Endothelial cell of umbilical vein (primary cell): ENCODE measurements around the gene BBLN. TPM values are rescaled to one million over a fixed set of nuclear protein-coding genes. Genes with fewer than 3 reads are reported as not detected.

ENCODE experiments used
- BruUV-seq: library from RNA; stranded (reverse); fragments of 400-500 nt; replicated peaks from 2 replicates; lab custom pipeline; 2021; lab: Mats Ljungman, UMichigan
- CTCF ChIA-PET: fragments of 300-600, 350-600 bp; sonication (Branson Sonifier 250); formaldehyde crosslinking; loops from one replicate; lab custom pipeline; 2021; ENCODE audit warnings: antibody characterized with exemption, inconsistent platforms; lab: Charles Lee
- POLR2A ChIA-PET: fragments of 300-600, 350-600 bp; sonication (Branson Sonifier 250); formaldehyde crosslinking; loops from one replicate; lab custom pipeline; 2021; ENCODE audit warnings: antibody characterized with exemption, inconsistent platforms; lab: Charles Lee
- DNase-seq: peaks from one replicate; pipeline ENCODE4 v3.0.0-alpha.2; 2011; ENCODE audit warnings: low read depth, low spot score
- FAIRE-seq: peaks from 2 replicates; lab custom pipeline; 2011; peaks lifted over from hg19 to GRCh38; lab: Jason Lieb, UNC
- H2AFZ ChIP-seq: 2 replicates; pipeline ENCODE4 v1.6.0; 2012; ENCODE audit warnings: low read depth, low read length, control low read depth, inconsistent platforms
- H3K27ac ChIP-seq: 2 replicates; pipeline ENCODE4 v1.5.1; 2011; ENCODE audit warnings: low read depth, mild to moderate bottlenecking, control low read depth, low read length, moderate library complexity; ENCODE audit not compliant: insufficient read depth
- H3K27me3 ChIP-seq, 2 experiments: 2 replicates each; pipeline versions ENCODE4 v1.6.0 to v1.6.1; 2011; ENCODE audit warnings: low read length in 2 of 2, mixed read lengths in 1 of 2; ENCODE audit not compliant: control insufficient read depth in 2 of 2, insufficient read depth in 2 of 2
- H3K36me3 ChIP-seq, 2 experiments: 2 replicates in 1 of 2; 3 replicates in 1 of 2; pipeline ENCODE4 v1.5.1; 2011; ENCODE audit warnings: low read length in 2 of 2, mild to moderate bottlenecking in 1 of 2, moderate library complexity in 1 of 2; ENCODE audit not compliant: control insufficient read depth in 2 of 2, insufficient read depth in 2 of 2; ENCODE audit errors: extremely low read depth in 1 of 2
- H3K4me1 ChIP-seq: 3 replicates; pipeline ENCODE4 v1.5.1; 2011; ENCODE audit warnings: mild to moderate bottlenecking, low read length; ENCODE audit not compliant: control insufficient read depth, insufficient read depth; ENCODE audit errors: extremely low read depth
- H3K4me2 ChIP-seq: 2 replicates; pipeline ENCODE4 v1.6.1; 2011; ENCODE audit warnings: low read length, control low read depth, mixed read lengths; ENCODE audit not compliant: insufficient read depth
- H3K4me3 ChIP-seq, 3 experiments: fragments of 200-600 bp in 1 of 3; sonication (generic), shearing (Covaris generic) in 1 of 3; replicated peaks in 1 of 3; 2 replicates each; pipeline ENCODE4 v1.5.1; 2011 to 2016; ENCODE audit warnings: control low read depth in 3 of 3, low read length in 3 of 3, mild to moderate bottlenecking in 2 of 3, inconsistent platforms in 1 of 3, low read depth in 1 of 3, moderate library complexity in 1 of 3; ENCODE audit not compliant: insufficient read depth in 1 of 3
- H3K79me2 ChIP-seq: 2 replicates; pipeline ENCODE4 v1.6.0; 2012; ENCODE audit warnings: low read length, inconsistent platforms; ENCODE audit not compliant: control insufficient read depth, insufficient read depth
- H3K9ac ChIP-seq: replicated peaks from 2 replicates; pipeline ENCODE3; 2011; ENCODE audit warnings: low read length, control low read depth; ENCODE audit not compliant: insufficient read depth; ENCODE audit errors: extremely low read depth
- H3K9me1 ChIP-seq: replicated peaks from 3 replicates; pipeline ENCODE4 v1.6.0; 2011; ENCODE audit warnings: mild to moderate bottlenecking, low read length; ENCODE audit not compliant: control insufficient read depth, insufficient read depth; ENCODE audit errors: extremely low read depth
- H3K9me3 ChIP-seq: replicated peaks from 2 replicates; pipeline ENCODE4 v1.5.1; 2012; ENCODE audit warnings: low read length, inconsistent platforms; ENCODE audit not compliant: control insufficient read depth, insufficient read depth
- H4K20me1 ChIP-seq: replicated peaks from 2 replicates; pipeline ENCODE3; 2011; ENCODE audit warnings: mild to moderate bottlenecking, low read length; ENCODE audit not compliant: control insufficient read depth, insufficient read depth; ENCODE audit errors: extremely low read depth
- EZH2 ChIP-seq: IDR thresholded peaks from 2 replicates; pipeline ENCODE4 v1.6.1; 2012; ENCODE audit warnings: borderline replicate concordance, low read depth, mild to moderate bottlenecking, moderate library complexity, low read length, inconsistent platforms; ENCODE audit not compliant: severe bottlenecking
- FOS ChIP-seq: IDR thresholded peaks from 2 replicates; pipeline ENCODE4 v1.6.1; 2011; ENCODE audit warnings: mild to moderate bottlenecking, low read length, moderate library complexity, borderline replicate concordance; ENCODE audit not compliant: insufficient read depth
- GATA2 ChIP-seq: IDR thresholded peaks from 2 replicates; pipeline ENCODE4 v1.7.0; 2011; ENCODE audit warnings: low read depth, mild to moderate bottlenecking, moderate library complexity, mixed read lengths, low read length; ENCODE audit not compliant: insufficient read length, insufficient read depth
- JUN ChIP-seq: IDR thresholded peaks from 2 replicates; pipeline ENCODE4 v1.6.1; 2011; ENCODE audit warnings: borderline replicate concordance, low read depth; ENCODE audit not compliant: insufficient read length, insufficient read depth
- MYC ChIP-seq: IDR thresholded peaks from one replicate; pipeline ENCODE4 v1.6.1; 2011; ENCODE audit warnings: mild to moderate bottlenecking, low read depth, low read length
- POLR2A ChIP-seq: IDR thresholded peaks from 2 replicates; pipeline ENCODE4 v1.6.1; 2012; ENCODE audit warnings: low read depth, mild to moderate bottlenecking, control low read depth, low read length
- POLR2AphosphoS5 ChIP-seq: IDR thresholded peaks from 2 replicates; pipeline ENCODE4 v1.6.1; 2012; ENCODE audit warnings: low read depth, mild to moderate bottlenecking, control low read depth, low read length, moderate library complexity; ENCODE audit not compliant: insufficient read depth
- dilution Hi-C: fragments of 300-500 bp; cut with MboI; formaldehyde crosslinking; loops from one replicate; pipeline ENCODE4 v1.15.0; 2019; ENCODE audit warnings: low sequenced_read_pairs; ENCODE audit not compliant: extremely low pct_ligation_motif_present
- intact Hi-C: fragments of 100-400 bp; cut with micrococcal nuclease; formaldehyde crosslinking; loops from one replicate; pipeline ENCODE4 v1.10.0; 2022
- polyA plus RNA-seq, 4 experiments: library from polyadenylated mRNA; depleted of rRNA in 3 of 4; stranded (reverse) in 3 of 4; unstranded in 1 of 4; fragments of >200 nt; gene quantifications; 2 replicates each; pipeline versions ENCODE4 v1.2.1 to v1.2.3, GENCODE V29; 2011 to 2012; ENCODE audit warnings: missing spikeins in 1 of 4
- total RNA-seq: library from RNA; stranded (reverse); gene quantifications from 2 replicates; pipeline ENCODE4 v1.2.3, GENCODE V29; 2021
- TF ChIP-seq, protein P1 (sequence below): IDR thresholded peaks from 2 replicates; pipeline ENCODE4 v1.6.1; 2011; ENCODE audit not compliant: insufficient read depth, insufficient read length
- TF ChIP-seq, protein P2 (sequence below), 2 donors: IDR thresholded peaks; 1 replicate in 1 of 2; 2 replicates in 1 of 2; pipeline ENCODE4 v1.5.1; 2011; ENCODE audit warnings: low read length in 2 of 2, mild to moderate bottlenecking in 2 of 2, moderate library complexity in 2 of 2, control low read depth in 1 of 2, inconsistent platforms in 1 of 2, low read depth in 1 of 2; ENCODE audit not compliant: insufficient read depth in 1 of 2; ENCODE audit errors: extremely low read depth in 1 of 2

BBLN gene
- total and polyA plus RNA-seq, 2 donors (not counting 3 experiments of a cell fraction or from before 2014, with no cell fraction given) = 51.0 to 124 TPM

GRCh38 chr9:128141604-128142003 is 18.5 kb upstream of the BBLN start:
- H2AFZ ChIP-seq = no peak overlapping the region
- dilution Hi-C loops (no loop called here), intact Hi-C loops (no loop called here)
- no peak overlapping the region for H3K9ac ChIP-seq
- FAIRE-seq = no peak
- no peaks in the 10 kb centered on the region for H3K9me3 ChIP-seq
- no peak overlapping the region for H3K4me3 ChIP-seq
- H4K20me1 ChIP-seq = no peaks in the 10 kb centered on the region
- H3K79me2 ChIP-seq = no peaks in the 10 kb centered on the region
- no peaks in the 10 kb centered on the region for H3K36me3 ChIP-seq
- H3K9me1 ChIP-seq = no peaks in the 10 kb centered on the region
- no peaks in the 10 kb centered on the region for H3K27me3 ChIP-seq
- DNase-seq = no peak
- H3K4me1 ChIP-seq = no peaks in the 10 kb centered on the region
- BruUV-seq = no TSS peak
- TF ChIP-seq, protein P1, sequence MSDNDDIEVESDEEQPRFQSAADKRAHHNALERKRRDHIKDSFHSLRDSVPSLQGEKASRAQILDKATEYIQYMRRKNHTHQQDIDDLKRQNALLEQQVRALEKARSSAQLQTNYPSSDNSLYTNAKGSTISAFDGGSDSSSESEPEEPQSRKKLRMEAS = no peak
- no peak for TF ChIP-seq GATA2
- no peak for TF ChIP-seq POLR2AphosphoS5
- no peak for TF ChIP-seq EZH2
- no peak for TF ChIP-seq MYC
- TF ChIP-seq FOS = no peak
- no peak for TF ChIP-seq POLR2A
- TF ChIP-seq, protein P2, sequence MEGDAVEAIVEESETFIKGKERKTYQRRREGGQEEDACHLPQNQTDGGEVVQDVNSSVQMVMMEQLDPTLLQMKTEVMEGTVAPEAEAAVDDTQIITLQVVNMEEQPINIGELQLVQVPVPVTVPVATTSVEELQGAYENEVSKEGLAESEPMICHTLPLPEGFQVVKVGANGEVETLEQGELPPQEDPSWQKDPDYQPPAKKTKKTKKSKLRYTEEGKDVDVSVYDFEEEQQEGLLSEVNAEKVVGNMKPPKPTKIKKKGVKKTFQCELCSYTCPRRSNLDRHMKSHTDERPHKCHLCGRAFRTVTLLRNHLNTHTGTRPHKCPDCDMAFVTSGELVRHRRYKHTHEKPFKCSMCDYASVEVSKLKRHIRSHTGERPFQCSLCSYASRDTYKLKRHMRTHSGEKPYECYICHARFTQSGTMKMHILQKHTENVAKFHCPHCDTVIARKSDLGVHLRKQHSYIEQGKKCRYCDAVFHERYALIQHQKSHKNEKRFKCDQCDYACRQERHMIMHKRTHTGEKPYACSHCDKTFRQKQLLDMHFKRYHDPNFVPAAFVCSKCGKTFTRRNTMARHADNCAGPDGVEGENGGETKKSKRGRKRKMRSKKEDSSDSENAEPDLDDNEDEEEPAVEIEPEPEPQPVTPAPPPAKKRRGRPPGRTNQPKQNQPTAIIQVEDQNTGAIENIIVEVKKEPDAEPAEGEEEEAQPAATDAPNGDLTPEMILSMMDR (IDR thresholded peaks at IDR 0.05; ENCODE audit: extremely low read depth in 1 of 2, insufficient read depth in 1 of 2, low read depth in 1 of 2, low read length in 2 of 2) = no peak
- TF ChIP-seq JUN = no peak
- CTCF ChIA-PET = interaction anchor here (1.9 kb wide), 1 partner anchor 24 kb away, joined by 9 read pairs; no protein-coding TSS in a partner anchor
- POLR2A ChIA-PET = no interaction called here
- H3K27ac ChIP-seq = no peak overlapping the region
- H3K4me2 ChIP-seq = no peak overlapping the region
